ENCODE data around the gene PTGDR2. TPM values are rescaled to one million over a fixed set of nuclear protein-coding genes. Genes with fewer than 3 reads are reported as not detected.

PTGDR2 gene
- total RNA-seq, 1 donor from 2014 or later = not detected

DNA sequence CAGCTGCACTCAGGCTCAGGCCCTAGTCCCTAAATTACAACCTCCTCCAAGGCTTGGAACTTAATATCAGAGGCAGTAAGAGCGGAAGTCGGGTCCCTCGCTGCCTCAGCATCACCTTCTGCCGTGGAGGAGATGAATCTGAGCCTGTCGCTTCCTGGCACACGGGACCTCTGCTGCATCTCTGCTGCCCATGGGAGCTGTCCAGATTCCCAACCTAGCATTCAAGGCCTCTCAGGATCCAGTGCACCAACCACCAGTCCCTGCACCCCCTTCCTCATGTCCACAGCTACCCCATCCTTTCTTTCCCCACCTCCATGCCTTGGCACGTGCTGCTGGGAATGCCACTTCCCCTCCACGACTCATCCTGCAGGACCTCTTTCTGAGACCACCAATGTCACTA is 2.5 kb upstream of the PTGDR2 start:
- TF ChIP-seq, protein P1, sequence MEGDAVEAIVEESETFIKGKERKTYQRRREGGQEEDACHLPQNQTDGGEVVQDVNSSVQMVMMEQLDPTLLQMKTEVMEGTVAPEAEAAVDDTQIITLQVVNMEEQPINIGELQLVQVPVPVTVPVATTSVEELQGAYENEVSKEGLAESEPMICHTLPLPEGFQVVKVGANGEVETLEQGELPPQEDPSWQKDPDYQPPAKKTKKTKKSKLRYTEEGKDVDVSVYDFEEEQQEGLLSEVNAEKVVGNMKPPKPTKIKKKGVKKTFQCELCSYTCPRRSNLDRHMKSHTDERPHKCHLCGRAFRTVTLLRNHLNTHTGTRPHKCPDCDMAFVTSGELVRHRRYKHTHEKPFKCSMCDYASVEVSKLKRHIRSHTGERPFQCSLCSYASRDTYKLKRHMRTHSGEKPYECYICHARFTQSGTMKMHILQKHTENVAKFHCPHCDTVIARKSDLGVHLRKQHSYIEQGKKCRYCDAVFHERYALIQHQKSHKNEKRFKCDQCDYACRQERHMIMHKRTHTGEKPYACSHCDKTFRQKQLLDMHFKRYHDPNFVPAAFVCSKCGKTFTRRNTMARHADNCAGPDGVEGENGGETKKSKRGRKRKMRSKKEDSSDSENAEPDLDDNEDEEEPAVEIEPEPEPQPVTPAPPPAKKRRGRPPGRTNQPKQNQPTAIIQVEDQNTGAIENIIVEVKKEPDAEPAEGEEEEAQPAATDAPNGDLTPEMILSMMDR (IDR thresholded peaks at IDR 0.05; ENCODE audit: insufficient read depth, low read length, poor library complexity, severe bottlenecking) = no peak
- peaks cover 6% of the 10 kb centered on the region for H3K27me3 ChIP-seq (ENCODE audit: control insufficient read depth, insufficient read depth, low read length)

DNA sequence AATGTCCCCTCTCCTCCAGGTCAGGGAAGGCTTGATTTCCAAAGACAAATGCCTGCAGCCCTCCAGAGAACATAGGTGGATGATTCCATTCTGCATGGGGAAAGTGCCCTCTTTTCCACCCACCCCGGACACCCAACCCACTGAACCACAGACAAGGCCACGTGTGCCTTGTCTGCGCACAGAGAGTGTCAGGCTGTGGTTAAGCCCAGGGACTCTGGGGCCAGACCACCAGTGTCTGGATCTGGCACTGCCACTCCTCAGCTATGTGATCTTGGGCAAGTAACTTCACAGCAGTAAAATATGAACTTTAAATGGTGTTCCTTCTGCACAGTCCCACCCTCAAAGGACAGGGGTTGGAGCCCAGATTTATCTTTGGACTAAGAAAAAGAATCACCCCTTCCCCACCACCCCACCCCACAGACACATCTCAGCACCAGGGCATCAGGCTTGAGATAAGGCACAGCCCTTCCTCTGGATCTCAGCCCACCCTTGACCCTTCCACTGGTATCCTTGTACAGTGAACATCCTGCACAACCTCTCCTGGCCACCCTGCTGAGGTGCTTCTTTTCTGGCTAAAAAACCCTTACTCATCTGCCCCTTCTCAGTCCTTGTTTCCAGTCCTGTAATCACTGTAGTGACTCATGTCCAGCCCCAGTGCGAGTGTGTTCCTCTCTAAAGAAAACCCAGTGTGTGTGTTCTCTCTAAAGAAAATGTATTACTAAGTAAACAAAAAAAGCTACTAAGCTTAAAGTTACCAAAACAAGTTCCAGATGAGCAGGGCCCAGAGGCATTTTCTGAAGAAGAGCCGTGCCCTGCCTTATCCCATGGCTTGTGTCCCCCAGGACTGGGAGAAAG is 1.9 kb upstream of the PTGDR2 start:
- no peak for DNase-seq (ENCODE audit: low read depth)
- peaks cover 11% of the 10 kb centered on the region for H3K27me3 ChIP-seq (ENCODE audit: control insufficient read depth, insufficient read depth, low read length)
- TF ChIP-seq, protein P1 (IDR thresholded peaks at IDR 0.05; ENCODE audit: insufficient read depth, low read length, poor library complexity, severe bottlenecking) = no peak
- no peak overlapping the region for H3K4me3 ChIP-seq (ENCODE audit: low read depth, low read length)
- H3K36me3 ChIP-seq (ENCODE audit: control insufficient read depth, insufficient read depth, low read length) = no peaks in the 10 kb centered on the region

More for the DNA sequence above, 2.5 kb upstream of the PTGDR2 start:
- H3K4me3 ChIP-seq (ENCODE audit: low read depth, low read length) = no peak overlapping the region
- DNase-seq (ENCODE audit: low read depth) = no peak
- H3K36me3 ChIP-seq (ENCODE audit: control insufficient read depth, insufficient read depth, low read length) = no peaks in the 10 kb centered on the region

DNA sequence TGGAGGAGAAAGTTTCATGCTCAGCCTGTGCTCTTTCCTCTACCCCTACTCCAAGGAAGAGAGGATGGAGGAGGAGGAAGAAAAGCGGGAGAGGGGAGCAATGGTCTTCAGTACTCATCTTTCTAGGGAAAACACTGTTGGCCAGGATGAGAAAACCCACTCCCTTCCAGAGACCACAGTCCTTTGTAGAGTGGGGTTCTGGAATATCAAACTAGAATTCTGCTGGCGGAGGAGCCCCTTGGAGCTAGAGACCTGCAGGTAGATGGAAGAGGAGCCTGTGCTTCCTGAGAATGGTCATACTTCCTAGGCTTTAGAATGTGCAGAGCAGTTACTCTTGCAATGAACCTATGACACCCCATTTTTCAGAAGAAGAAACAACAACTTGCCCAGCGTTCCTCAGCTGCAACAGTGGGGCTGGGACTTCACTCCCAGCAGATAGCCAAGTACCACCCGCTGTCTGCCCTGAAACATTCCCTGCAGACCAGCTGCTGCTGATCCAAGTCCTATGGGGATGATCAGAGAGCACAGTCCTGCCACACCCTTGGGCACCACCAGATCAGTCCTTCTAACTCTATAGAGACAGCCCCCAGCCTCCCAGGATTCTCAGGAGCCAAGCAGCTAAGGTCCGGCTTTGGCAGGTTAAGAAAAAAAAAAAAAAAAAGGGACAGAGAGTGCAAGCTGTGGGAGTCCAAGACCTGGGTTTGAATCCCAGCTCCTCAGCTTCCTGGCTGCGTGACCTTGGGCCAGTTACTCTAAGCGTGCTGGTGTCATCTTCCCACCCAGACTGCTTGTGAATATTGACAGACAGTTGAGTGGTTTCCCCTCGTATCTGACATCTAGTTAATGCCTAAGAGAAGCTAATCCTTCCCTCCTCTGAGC is 664 bp downstream of the PTGDR2 start:
- TF ChIP-seq, protein P1 (IDR thresholded peaks at IDR 0.05; ENCODE audit: insufficient read depth, low read length, poor library complexity, severe bottlenecking) = no peak
- no peak overlapping the region for H3K4me3 ChIP-seq (ENCODE audit: low read depth, low read length)
- H3K36me3 ChIP-seq (ENCODE audit: control insufficient read depth, insufficient read depth, low read length) = peaks cover 1% of the 10 kb centered on the region
- H3K27me3 ChIP-seq (ENCODE audit: control insufficient read depth, insufficient read depth, low read length) = peaks cover 17% of the 10 kb centered on the region
- DNase-seq (ENCODE audit: low read depth) = no peak

DNA sequence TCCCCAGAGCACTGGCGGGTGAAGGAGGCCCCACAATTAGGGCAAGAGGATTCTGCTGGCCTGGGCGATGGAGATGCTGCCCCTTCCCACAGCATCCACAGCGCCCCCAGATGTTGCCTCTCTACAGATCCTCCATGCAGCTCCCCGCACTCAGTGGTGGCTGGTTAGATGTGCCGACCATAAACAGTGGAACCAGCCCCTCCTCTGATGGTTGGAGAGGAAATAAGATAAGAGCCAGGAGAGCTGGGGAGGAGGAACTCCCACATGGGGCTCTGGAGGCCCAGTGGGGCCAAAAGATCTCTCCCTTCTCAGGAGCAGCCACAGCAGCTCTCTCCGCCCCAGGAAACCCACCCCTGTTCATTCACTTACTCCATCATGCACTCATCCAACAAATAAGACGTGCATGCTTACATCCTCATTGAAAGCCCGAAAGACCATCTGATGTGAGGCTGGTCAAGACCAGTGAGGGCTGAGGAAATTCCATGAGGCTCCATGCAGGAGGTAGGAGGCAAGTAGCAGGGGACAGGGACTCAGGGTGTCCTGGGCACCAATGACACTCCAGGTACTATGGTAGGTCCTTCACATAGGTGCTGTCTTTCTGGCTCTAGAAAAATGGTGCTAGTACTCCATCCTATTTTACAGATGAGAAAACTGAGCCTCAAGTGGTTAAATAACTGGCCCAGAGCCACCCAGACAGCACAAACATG is 1.5 kb downstream of the PTGDR2 start:
- TF ChIP-seq, protein P1 (IDR thresholded peaks at IDR 0.05; ENCODE audit: insufficient read depth, low read length, poor library complexity, severe bottlenecking) = no peak
- Histone ChIP-seq H3K4me3 (ENCODE audit: low read depth, low read length) (no peak overlapping the region), H3K27me3 (ENCODE audit: control insufficient read depth, insufficient read depth, low read length) (peaks cover 17% of the 10 kb centered on the region), H3K36me3 (ENCODE audit: control insufficient read depth, insufficient read depth, low read length) (peaks cover 1% of the 10 kb centered on the region)
- no peak for DNase-seq (ENCODE audit: low read depth)

DNA sequence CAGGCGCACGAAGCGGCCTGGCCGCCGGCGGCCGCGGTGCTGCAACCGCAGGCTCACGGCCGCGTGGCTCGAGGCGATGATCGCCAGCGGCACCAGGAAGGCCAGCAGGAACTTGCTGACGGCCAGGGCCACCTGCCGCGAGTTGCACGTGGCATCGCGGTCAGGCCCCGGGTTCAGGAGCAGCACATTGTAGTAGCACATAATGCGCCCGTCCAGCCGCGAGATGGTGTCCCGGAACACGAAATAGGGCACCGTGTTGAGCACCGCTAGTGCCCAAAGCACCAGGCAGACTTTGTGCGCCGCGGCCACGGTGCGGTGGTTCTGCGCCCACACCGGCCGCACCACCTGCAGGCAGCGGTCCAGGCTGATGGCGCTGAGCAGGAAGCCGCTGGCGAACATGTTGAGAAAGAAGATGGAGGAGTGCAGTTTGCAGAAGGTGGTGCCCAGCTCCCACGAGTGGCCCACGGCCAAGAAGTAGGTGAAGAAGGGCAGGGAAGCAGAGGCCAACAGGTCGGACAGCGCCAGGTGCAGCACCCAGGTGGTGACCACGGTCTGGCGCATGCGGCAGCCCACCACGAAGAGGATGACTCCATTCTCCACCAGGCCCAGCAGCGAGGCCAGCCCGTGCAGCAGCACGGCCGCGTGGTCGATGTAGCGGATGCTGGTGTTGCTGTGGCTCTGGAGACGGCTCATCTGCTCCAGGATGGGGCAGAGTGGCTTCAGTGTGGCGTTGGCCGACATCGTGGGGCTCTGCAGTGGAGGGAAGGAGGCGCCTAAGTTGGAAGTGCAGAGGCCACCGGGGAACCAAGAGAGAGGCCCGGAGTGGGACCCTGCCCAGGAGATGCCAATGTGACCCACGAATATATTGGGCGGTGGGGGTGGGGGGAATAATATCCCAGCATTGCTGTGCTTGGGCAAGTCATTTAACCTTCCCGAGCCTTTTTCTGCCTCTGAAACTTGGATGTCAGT is 2.5 kb downstream of the PTGDR2 start:
- peaks cover 17% of the 10 kb centered on the region for H3K27me3 ChIP-seq (ENCODE audit: control insufficient read depth, insufficient read depth, low read length)
- DNase-seq (ENCODE audit: low read depth) = no peak
- TF ChIP-seq, protein P1 (IDR thresholded peaks at IDR 0.05; ENCODE audit: insufficient read depth, low read length, poor library complexity, severe bottlenecking) = no peak
- H3K36me3 ChIP-seq (ENCODE audit: control insufficient read depth, insufficient read depth, low read length) = peaks cover 1% of the 10 kb centered on the region
- no peak overlapping the region for H3K4me3 ChIP-seq (ENCODE audit: low read depth, low read length)
